GM12864 (cell line): Measurements from ENCODE around the gene ALS2CL.

Source experiments
- DNase-seq: peaks from one replicate; pipeline ENCODE4 v3.0.0-alpha.2; 2011; ENCODE audit warnings: low read depth
- H3K4me3 ChIP-seq: 2 replicates; pipeline ENCODE4 v1.5.1; 2011; ENCODE audit warnings: mild to moderate bottlenecking, low read depth, low read length, control low read depth
- TF ChIP-seq, protein P1 (sequence below): IDR thresholded peaks from 2 replicates; pipeline ENCODE4 v1.5.1; 2011; ENCODE audit warnings: low read depth, mild to moderate bottlenecking, moderate library complexity, low read length, control low read depth, inconsistent platforms; ENCODE audit errors: missing control alignments

The ALS2CL gene

DNA sequence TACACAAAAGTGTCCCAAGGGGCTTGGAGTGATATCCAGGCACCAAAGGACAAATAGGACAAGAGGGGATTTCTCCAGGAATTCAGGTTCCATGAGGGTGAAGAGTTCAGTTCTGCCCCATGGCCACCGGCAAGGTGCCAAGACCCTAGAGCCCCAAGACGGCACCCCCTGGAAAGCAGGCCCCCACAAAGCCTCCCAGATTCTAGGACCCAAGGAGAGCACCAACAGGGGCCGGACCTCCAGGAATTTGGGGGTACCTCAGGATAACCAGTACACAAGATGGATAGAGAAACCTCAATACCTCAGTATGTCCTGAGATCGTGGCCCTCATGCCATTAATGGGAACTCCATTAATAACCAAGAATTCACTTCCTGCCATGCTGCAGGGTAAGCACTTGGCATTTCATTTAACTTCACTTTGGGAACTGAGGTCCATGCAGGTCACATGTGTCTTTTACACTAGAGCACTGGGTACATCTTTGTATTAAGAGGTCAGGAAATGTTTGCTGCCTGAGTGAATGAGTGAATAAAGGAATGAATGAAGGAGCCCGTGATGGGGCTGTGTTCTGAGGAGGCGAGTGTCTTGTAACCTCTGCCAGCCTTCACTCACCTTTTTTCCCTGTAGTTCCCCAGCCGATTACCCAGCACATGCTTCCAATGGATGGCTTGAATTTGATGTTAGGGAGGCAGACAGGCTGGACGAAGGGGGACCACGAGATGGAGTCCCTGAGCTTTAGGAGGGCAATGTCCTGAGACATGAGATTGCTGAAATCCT is 39.7 kb upstream of the ALS2CL start:
- TF ChIP-seq, protein P1, sequence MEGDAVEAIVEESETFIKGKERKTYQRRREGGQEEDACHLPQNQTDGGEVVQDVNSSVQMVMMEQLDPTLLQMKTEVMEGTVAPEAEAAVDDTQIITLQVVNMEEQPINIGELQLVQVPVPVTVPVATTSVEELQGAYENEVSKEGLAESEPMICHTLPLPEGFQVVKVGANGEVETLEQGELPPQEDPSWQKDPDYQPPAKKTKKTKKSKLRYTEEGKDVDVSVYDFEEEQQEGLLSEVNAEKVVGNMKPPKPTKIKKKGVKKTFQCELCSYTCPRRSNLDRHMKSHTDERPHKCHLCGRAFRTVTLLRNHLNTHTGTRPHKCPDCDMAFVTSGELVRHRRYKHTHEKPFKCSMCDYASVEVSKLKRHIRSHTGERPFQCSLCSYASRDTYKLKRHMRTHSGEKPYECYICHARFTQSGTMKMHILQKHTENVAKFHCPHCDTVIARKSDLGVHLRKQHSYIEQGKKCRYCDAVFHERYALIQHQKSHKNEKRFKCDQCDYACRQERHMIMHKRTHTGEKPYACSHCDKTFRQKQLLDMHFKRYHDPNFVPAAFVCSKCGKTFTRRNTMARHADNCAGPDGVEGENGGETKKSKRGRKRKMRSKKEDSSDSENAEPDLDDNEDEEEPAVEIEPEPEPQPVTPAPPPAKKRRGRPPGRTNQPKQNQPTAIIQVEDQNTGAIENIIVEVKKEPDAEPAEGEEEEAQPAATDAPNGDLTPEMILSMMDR, result no peak
- DNase-seq, result no peak
- H3K4me3 ChIP-seq, result no peak overlapping the region

DNA sequence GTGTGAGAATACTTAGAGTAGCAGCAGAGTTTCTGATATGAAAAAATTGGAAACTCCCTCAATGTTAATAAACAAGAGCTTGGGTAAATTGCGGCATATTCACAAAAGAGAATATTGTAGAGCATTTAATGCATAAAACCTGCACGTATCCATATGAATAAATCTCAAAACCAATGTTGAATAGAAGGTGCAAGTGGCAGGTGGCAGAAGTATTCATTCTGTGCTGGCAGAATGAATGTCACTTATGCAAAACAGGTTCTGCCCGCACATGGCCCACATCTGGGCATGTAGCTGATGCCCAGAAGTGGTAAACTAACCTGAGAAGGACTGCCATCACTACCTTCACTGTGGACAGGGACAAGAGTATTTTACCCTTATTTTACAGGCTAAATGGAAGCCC is 38.3 kb upstream of the ALS2CL start:
- TF ChIP-seq, protein P1, result no peak
- no peak for DNase-seq
- no peak overlapping the region for H3K4me3 ChIP-seq

DNA sequence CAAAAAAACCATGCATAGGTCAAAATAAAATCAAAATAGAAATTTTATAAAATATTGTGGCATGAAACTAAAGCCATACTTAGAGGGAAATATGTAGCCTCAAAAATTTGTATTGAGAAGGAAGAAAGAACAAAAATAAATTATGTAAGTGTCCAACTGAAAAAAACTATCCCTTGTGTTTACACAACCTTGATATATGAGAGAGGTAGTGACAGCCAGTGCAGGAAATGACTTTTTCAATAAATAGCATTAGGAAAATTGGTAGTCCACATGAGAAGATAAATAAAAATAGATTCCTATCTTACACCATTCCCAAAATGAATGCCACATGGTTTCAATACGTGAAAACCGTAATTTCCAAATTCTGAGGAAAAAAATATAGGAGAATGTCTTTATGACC is 37.3 kb upstream of the ALS2CL start:
- H3K4me3 ChIP-seq, result no peak overlapping the region
- DNase-seq, result no peak
- TF ChIP-seq, protein P1, result no peak

DNA sequence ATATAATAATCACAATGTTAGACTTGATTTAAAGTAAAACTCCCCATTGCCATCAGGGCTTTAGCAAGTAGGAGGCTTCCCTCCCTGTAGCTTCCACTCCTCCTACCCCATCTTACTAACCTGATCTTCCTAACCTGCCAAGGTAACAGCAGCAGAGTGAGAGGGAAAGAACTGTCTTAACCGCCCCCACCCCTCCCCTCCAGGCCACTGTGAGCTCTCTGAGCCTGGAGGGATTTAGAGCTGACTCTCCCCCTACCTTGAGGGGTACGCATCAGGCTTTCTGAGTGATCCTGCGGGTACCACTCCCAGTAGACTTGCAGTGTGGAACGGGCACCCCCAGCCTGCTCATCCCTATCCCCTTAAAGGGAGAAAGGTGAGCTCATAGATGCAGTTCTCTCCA is 35.6 kb upstream of the ALS2CL start:
- H3K4me3 ChIP-seq, result no peak overlapping the region
- TF ChIP-seq, protein P1, result no peak
- no peak for DNase-seq

DNA sequence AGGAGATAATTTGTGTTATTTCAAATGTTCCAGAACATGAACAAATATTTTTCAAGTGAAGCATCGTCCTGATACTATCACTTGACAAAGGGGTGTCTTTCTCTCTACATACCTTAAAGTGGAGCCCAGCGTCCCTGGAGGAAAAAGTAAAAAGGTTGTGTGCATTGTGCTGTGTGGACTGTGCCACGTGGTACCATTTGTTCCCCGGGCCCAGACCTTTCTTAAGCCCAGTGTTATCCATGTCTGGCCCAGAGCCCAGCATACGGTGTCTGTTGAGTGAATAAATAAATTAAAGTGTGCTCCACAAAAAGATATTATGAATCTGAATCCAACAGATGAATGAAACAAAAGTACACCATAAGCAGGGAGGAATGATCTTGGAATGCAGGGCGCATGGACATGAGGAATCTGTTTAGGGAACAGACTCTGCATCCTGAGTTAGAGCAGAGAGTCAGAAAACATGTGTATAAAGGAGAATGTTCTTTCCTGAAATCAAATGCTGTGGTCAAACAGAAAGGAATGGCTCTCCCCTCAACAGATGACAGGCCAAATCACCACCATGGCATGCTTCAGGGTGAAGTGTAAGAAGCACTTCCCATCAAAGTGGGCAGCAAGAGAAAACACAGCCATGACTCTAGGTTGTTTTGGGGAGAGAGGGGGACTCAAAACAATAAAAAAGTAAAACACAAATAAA is 32.3 kb upstream of the ALS2CL start:
- no peak for DNase-seq
- no peak overlapping the region for H3K4me3 ChIP-seq
- TF ChIP-seq, protein P1, result no peak

DNA sequence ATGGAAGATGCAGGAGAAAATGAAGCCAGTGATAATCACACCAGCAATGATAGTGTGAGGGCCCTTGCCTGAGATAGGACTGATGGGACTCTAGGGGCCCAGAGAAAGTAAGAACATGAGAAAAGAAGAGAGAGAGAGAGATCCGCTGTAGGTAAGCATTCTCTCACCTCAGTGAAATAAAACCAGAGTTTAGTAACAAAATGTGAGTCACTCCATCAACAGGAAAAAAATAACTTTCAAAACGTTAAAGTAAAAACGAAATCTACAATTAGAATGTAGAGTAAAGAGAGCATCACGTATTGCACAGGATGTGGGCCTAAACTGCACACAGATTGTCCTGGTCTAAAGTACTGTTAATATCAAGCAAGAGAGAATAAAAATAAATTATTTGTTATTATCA is 30.9 kb upstream of the ALS2CL start:
- no peak overlapping the region for H3K4me3 ChIP-seq
- TF ChIP-seq, protein P1, result no peak
- DNase-seq, result no peak
